Hepatocyte (in vitro differentiated cells): ENCODE measurements around the gene SERF2.
A peak's percentile ranks its signal among the peaks of the same experiment; 100 is the strongest.

Experiments used
- EZH2 ChIP-seq: fragments of 200-600 bp; sonication (generic); IDR thresholded peaks from 2 replicates; pipeline ENCODE4 v1.6.1; 2016; ENCODE audit warnings: antibody characterized with exemption, mild to moderate bottlenecking, borderline replicate concordance
- EZH2phosphoT487 ChIP-seq: fragments of 200-600 bp; sonication (generic); IDR thresholded peaks from one replicate; pipeline ENCODE4 v1.6.1; 2018; ENCODE audit warnings: antibody characterized with exemption, mild to moderate bottlenecking, low read depth, moderate library complexity; ENCODE audit not compliant: unreplicated experiment, severe bottlenecking
- TF ChIP-seq, protein P1 (sequence below): fragments of 200-600 bp; sonication (generic); IDR thresholded peaks from 2 replicates; pipeline ENCODE4 v1.5.1; 2016; ENCODE audit warnings: antibody characterized with exemption, mild to moderate bottlenecking; ENCODE audit not compliant: poor library complexity

DNA sequence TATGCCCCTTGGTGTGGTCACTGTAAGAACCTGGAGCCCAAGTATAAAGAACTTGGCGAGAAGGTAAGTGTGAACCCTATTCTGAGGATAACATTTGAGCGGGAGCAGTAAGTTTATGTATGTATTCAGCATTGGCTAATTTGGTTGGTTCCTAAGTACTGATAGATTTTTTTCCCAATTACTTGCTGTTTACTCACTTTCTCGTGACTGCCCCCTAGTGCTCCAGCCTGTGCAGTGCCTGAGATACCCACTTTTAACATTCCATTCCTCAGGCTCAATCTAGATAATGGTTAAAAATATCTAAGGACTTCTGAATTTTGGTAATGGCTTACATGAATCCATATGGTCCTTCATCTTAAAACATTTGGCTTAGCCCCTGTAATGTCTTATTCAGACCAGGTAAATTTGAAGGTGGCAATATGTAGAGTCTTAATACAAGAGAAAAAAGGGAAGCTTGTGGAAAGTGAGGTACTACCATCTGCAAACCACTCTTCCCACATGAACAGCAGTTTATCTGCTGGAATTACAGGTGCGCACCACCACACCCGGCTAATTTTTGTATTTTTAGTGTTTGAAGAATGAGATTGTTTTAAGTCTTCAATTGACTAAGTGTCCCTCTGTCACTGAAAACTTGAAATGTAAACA lies 22.4 kb upstream of the SERF2 start:
- TF ChIP-seq, protein P1, sequence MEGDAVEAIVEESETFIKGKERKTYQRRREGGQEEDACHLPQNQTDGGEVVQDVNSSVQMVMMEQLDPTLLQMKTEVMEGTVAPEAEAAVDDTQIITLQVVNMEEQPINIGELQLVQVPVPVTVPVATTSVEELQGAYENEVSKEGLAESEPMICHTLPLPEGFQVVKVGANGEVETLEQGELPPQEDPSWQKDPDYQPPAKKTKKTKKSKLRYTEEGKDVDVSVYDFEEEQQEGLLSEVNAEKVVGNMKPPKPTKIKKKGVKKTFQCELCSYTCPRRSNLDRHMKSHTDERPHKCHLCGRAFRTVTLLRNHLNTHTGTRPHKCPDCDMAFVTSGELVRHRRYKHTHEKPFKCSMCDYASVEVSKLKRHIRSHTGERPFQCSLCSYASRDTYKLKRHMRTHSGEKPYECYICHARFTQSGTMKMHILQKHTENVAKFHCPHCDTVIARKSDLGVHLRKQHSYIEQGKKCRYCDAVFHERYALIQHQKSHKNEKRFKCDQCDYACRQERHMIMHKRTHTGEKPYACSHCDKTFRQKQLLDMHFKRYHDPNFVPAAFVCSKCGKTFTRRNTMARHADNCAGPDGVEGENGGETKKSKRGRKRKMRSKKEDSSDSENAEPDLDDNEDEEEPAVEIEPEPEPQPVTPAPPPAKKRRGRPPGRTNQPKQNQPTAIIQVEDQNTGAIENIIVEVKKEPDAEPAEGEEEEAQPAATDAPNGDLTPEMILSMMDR, result peak; percentile 71
- TF ChIP-seq EZH2 (no peak), EZH2phosphoT487 (no peak)
